Lower leg skin (tissue), 3 donors: ENCODE results near the gene STAT6.

Experiments
- POLR2A ChIP-seq, 2 donors: fragments of 450-650 bp; IDR thresholded peaks; one replicate each; pipeline ENCODE4 v1.6.1; 2016 to 2017; ENCODE audit warnings: antibody characterized with exemption in 2 of 2, mild to moderate bottlenecking in 1 of 2, moderate library complexity in 1 of 2
- TF ChIP-seq, protein P1 (sequence below), 3 donors: fragments of 450-650 bp; IDR thresholded peaks; one replicate each; pipeline ENCODE4 v1.5.1; 2016; ENCODE audit warnings: antibody characterized with exemption in 3 of 3, mild to moderate bottlenecking in 3 of 3, moderate library complexity in 2 of 3

DNA sequence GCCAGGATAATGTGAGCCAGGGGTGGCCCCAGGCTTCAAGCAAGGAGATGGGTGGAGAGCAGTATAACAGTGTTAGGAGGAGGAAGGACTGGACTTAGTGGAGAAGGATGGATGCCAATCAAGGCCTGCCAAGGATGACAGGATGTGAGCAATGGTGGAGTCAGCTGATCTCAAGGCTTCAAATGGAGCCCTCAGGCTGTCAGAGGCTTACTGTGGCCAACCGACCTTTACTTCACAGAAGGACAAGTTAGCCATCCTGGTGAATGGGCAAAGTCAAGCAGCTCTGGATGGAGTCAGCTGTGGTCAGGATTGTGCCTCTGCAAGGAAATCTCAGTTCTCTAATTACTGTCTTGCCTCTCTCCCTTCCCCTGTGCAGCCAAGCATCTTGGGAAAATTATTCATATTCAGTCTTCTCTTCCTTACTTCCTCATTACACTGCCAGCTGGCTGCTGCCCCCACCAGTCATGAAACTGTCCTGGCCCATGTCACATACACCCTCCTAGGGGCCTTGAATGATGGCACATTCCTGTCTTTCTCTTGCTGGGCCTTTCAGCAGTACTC is 7.6 kb upstream of the STAT6 start:
- TF ChIP-seq, protein P1, sequence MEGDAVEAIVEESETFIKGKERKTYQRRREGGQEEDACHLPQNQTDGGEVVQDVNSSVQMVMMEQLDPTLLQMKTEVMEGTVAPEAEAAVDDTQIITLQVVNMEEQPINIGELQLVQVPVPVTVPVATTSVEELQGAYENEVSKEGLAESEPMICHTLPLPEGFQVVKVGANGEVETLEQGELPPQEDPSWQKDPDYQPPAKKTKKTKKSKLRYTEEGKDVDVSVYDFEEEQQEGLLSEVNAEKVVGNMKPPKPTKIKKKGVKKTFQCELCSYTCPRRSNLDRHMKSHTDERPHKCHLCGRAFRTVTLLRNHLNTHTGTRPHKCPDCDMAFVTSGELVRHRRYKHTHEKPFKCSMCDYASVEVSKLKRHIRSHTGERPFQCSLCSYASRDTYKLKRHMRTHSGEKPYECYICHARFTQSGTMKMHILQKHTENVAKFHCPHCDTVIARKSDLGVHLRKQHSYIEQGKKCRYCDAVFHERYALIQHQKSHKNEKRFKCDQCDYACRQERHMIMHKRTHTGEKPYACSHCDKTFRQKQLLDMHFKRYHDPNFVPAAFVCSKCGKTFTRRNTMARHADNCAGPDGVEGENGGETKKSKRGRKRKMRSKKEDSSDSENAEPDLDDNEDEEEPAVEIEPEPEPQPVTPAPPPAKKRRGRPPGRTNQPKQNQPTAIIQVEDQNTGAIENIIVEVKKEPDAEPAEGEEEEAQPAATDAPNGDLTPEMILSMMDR (IDR thresholded peaks at IDR 0.05) = no peak
- TF ChIP-seq POLR2A (IDR thresholded peaks at IDR 0.05) = no peak
